Activated CD8-positive, alpha-beta memory T cell treated with anti-CD3 and anti-CD28 coated beads, Interleukin-2, amount 50 U/mL, for 48 hours (primary cell): Measurements from ENCODE around the gene HOXA4.
A peak's percentile ranks its signal among the peaks of the same experiment; 100 is the strongest.

Experiments
- DNase-seq: peaks from one replicate; pipeline ENCODE4 v3.0.0-alpha.2; 2020

HOXA4 gene

DNA sequence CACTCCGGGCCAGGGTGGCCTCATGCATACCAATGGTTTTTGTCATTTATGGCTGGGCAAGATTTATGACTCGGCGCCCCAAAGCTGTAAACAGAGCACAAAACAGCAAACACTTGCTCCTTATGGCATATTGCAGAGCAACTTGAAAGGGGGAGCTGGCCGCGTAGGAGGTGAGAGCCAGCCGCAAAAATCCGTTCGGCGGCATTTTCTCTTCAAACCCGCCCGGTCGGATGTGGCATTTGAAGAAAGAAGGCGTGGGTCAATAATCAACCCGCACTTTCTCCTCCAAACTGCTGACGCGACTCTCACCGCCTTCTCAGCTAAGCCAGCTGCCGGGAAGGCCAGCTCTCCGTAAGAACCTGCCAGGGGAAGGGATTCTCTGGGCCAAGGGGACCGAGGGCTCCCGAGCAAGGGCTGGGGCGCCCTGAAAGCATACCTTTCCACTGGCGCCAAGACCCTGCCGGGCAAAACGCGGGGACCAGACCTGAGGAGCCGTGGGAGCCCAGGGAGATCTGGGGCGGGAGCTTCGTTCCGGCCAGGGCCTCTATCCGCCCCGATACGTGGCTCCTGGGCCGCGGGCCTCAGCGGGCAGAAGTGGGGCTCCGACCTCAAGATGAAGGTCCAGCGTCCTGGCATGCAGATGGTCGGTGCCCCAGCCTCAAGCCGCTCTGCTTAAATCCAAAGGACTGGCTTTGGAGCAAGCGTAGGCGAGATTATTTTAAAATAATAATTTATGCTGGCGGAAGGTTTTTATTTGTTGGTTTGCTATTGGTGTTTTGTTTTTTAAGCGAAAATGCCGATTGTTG lies 15.1 kb downstream of the HOXA4 start:
- DNase-seq, result peak; percentile 25

GRCh38 chr7:27114881-27115220 lies 15.7 kb downstream of the HOXA4 start:
- no peak for DNase-seq

DNA sequence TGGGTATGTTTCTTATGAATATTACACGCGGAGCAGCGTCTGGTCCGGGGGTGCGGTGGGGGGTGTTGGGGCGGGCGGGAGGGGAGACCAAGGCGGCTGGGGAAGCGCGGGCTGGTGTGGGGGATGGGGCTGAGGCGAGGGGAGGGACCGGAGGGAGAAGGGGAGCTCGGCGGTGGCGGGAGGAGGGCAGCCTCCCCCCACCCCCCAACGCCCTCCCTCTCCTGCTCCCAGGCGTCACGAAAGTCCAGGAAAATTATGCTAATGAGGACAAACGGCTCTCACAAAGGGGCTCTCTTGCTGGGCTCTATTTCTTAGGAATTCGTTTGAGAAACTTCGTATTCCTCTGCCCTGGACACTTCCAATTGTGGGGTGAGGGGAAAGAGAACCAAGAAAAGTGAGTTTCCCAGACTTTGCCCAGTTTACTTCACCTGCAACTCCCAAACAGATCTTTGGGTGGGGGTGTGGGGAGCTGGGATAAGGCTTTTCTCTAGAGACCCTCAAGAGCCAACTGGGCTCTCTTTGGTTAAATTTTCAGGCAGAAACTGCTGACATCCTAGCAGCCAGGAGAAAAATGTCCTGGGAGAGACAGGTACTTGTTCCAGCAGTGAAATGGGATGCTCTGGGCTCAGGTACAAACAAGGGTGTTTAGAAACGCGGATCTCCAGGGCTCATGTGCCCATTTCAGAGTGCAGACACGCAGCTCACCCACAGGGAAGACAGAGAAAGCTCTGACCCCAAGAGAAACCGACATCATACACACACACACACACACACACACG lies 16.4 kb downstream of the HOXA4 start:
- DNase-seq, result no peak

DNA sequence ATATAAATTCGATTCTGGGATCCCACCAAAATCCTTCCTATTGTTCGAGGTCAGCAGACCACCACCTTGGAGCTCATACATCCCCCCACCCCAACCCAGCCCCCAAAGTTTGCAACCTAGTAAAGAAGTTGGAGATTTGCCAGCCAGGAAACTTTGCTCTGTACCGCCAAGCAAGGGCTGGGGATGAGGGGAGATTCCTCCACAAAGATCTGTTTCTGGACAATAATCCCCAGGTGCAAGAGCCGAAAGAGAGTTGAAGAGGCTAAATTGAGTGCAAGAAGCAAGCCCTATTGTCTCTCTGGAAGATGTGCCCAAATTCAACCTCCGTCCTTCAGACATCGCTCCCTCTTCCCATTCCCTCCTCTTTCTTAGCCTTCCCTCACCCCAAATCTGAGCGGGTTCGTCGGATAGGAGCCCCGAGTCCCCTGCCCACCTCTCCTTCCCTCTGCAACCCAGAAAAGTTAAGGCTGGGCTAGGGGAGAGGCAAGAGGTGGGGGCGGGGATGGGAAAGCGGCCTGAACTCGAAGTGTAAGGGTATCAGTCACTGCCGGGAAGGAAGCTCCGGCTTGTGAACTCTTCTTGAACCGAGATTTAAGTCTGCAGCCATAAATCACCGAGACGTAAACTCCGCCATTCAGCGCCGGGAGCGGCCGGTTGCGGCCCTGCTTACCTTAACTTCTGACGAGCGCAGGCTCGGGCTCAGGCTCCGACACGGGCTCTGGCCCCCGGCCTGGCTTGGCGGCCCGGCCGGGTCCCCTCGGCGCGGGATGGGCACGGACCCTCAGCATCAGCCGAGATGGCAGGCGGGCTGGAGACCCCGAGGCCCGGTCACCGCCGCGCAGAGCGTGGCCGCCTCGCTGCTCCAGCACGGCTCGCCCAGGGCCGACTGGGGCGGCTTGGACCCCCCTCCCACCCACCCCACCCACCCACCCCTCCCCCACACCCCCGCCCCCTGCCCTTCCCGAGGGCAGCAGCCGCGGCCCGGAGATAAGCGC lies 17.3 kb downstream of the HOXA4 start:
- DNase-seq, result peak; percentile 23

DNA sequence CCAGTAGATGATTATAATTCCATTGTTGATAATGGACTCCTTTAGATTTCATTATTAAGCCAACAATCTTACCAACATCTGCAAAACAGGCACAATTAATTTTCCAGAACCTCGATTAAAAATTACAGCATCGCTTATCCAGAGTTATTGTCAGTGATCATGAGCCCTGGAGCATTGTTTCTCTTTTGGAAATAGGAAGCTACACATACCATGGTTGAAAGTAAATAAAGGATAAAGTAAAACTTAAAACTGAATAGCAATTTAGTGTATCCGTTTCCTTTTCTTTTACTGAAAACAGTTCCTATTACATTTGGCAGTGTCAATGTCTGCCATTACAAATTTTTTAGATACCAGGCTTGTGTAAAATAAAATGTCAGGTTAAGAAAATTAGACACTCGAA lies 18.2 kb downstream of the HOXA4 start:
- DNase-seq, result no peak

GRCh38 chr7:27111751-27112277 lies 18.7 kb downstream of the HOXA4 start:
- no peak for DNase-seq

GRCh38 chr7:27111042-27111750 lies 19.4 kb downstream of the HOXA4 start:
- no peak for DNase-seq

- DNase-seq, result peak; percentile 33
Observed at GRCh38 chr7:27110186-27111031, 20.1 kb downstream of the HOXA4 start.

DNA sequence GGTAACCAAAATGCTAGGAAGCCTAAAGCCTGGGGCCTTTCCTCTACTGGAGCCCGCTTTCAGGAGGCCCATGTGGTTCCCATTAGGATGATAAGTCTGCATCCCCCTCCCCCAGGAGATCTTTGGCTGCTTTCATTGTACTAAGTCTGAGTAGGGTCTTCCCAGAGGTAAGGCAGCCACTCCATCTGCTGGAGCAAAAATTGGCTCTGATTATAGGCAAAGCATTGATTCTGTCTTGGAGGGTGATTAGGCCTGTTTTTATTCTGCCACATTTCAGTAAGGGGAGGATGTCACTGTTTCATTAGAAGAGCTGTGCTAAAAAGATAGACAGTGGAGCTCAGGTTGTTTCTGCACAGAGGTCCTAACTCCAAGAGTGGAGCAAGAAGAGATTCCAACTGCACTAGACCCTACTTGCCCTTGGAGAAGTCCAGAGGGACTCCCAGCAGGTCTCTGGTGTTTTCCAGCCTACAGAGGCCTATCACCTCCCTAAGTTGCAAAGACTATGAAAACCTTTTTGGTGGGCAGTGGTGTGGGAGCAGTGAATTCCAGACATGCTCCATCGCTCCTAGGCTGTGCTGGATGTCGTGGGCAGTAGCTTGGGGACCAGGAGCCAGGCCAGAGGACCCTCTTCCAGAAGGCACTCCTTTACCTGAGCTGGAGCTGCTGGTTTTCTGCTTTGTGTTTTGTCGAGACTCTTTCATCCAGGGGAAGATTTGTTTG lies 20.9 kb downstream of the HOXA4 start:
- peak; percentile 36 for DNase-seq

DNA sequence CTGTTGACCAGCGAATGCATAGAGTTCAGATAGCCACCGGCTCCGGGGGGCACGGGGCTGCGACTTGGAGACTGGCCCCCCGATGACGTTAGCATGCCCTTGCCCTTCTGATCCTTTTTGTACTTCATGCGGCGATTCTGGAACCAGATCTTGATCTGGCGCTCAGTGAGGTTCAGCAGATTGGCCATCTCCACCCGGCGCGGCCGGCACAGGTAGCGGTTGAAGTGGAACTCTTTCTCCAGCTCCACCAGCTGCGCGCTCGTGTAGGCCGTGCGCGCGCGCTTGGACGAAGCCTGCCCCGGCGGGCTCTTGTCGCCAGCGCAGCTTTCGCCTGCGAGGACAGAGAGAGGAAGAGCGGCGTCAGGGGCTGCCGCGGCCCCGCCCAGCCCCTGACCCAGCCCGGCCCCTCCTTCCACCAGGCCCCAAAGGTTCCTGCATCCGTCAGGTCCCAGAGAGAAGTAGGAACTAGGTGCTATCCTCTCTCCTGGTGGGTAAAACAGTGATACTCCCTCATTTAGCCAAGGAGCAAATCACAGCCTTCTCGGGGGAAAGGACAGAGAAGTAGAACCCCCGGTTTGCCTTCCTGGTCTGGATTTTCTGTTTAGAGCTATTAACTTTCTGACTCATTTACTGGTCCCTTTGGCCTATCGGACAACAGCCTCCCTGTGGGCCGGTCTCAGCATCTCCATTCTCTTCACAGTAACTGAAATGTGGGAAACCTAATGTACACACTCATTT lies 22.0 kb downstream of the HOXA4 start:
- peak; percentile 20 for DNase-seq

GRCh38 chr7:27107391-27108381 lies 22.9 kb downstream of the HOXA4 start:
- DNase-seq, result peak; percentile 33

DNA sequence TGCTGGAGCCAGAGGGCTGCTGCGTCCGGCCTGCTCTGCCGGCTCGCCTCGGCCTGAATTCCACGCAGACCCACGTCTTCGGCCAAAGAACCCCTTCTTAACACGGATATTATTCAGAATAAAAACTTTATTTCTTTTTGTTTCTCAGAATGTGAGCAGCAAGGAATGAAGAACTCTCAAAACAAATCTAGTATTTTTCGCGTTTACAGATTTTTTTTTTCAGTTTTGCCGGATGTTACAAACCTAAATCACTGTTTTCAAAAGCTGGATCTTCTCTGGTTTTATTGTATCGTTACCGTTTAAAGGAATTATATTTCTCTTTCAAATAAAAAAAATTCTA lies 23.7 kb downstream of the HOXA4 start:
- DNase-seq, result no peak

- no peak for DNase-seq
Observed at GRCh38 chr7:27106181-27106900, 24.2 kb downstream of the HOXA4 start.

DNA sequence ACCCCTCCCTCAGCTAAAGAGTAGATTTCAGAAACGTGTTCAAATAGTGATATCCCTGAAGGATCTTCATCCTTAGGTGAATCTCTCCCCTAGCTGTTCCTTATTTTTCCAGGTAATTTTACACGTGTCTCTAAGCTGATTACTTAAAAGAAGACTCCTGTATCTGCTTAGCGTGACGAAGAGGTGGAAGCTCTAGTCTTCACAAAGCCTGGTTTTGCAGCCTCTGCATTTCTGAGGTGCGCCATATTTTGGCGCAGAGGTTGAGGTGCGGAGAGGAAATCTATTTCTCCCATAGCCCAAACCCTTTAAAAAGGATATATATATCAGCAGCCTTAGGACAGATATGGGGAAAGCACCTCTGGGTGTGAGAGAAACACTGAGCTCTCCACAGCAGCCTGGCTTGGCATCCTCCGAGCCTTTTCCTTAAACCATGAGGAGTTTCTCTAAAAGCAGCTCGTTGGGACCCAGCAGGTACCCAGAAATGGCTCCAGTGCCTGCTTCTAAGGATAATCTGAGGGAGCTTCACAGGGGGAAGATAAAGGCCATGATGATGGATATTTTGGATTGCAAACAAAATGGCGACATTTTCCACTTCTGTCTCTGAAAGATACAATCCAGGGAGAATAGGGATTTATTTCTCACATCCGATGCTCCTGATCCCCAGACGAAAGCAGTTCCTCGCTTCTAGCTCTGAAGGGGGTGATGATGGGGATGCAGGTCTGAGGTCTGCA lies 25.1 kb downstream of the HOXA4 start:
- DNase-seq, result no peak

DNA sequence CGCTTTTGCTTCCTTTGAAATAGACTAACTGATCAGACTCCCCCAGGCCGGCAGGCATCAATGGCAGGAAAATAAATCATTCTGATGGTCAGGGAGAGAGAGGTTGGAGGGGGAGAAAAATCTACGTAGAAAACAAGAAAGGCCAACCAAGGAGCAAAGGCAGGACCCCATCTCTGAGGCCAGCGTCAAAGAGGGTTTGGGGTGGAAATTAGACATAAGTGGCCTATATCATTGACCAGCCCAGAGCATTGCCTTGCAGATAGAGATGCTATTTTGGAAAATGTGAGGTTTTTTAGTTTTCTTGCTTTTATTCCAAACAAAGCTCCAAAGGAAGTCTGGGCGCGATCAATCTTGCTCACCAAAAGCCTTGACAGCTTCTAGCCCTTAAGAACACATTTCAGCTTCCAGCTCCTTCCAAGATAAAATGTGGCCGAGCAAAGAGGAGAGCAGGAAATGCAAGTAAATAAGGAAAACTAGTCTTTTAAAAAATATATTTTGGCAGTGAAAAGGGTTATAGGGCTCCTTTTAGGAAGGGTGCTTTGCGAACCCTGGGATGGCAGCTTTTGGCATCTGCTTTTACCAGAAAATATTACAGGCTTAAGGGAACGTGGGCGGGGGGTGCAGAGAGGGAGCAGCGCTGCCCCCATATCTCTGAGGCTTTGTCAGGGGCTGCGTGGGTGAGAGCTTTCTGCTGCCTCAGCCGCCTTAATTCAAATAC lies 26.1 kb downstream of the HOXA4 start:
- DNase-seq, result peak; percentile 18

- DNase-seq, result peak; percentile 35
Observed at GRCh38 chr7:27103489-27104226, 26.9 kb downstream of the HOXA4 start.
